GM15510 (cell line): Measurements from ENCODE around the gene PPFIA4.

Source experiments
- POLR2A ChIP-seq: IDR thresholded peaks from 3 replicates; pipeline ENCODE4 v1.6.1; 2011; ENCODE audit warnings: borderline replicate concordance; ENCODE audit not compliant: insufficient read length; ENCODE audit errors: extremely low read depth

The PPFIA4 gene

GRCh38 chr1:203035111-203036000 is 9.1 kb downstream of the PPFIA4 start:
- no peak for TF ChIP-seq POLR2A

- TF ChIP-seq POLR2A, result no peak
Measured at GRCh38 chr1:203036135-203036534, 9.8 kb downstream of the PPFIA4 start.

- TF ChIP-seq POLR2A, result no peak
Measured at GRCh38 chr1:203036537-203036936, 10.2 kb downstream of the PPFIA4 start.

- no peak for TF ChIP-seq POLR2A
Measured at GRCh38 chr1:203037509-203038190, 11.4 kb downstream of the PPFIA4 start.

- TF ChIP-seq POLR2A, result no peak
Measured at GRCh38 chr1:203038217-203038741, 12.0 kb downstream of the PPFIA4 start.

GRCh38 chr1:203038891-203039608 is 12.8 kb downstream of the PPFIA4 start:
- TF ChIP-seq POLR2A, result no peak

- TF ChIP-seq POLR2A, result no peak
Measured at GRCh38 chr1:203039609-203040512, 13.6 kb downstream of the PPFIA4 start.

- no peak for TF ChIP-seq POLR2A
Measured at GRCh38 chr1:203040513-203041275, 14.4 kb downstream of the PPFIA4 start.

GRCh38 chr1:203041351-203041932 is 15.2 kb downstream of the PPFIA4 start:
- TF ChIP-seq POLR2A, result no peak

- TF ChIP-seq POLR2A, result no peak
Measured at GRCh38 chr1:203043830-203044545, 17.7 kb downstream of the PPFIA4 start.

- no peak for TF ChIP-seq POLR2A
Measured at GRCh38 chr1:203044546-203045250, 18.4 kb downstream of the PPFIA4 start.

GRCh38 chr1:203045336-203045735 is 19.0 kb downstream of the PPFIA4 start:
- no peak for TF ChIP-seq POLR2A
